Peyer's patch (tissue), 4 donors: Measurements from ENCODE around the gene KCNN1.

Source experiments
- POLR2A ChIP-seq, 2 donors: fragments of 450-650 bp; IDR thresholded peaks; one replicate each; pipeline ENCODE4 v1.5.1; 2017; ENCODE audit warnings: antibody characterized with exemption in 2 of 2, mild to moderate bottlenecking in 2 of 2, moderate library complexity in 2 of 2
- TF ChIP-seq, protein P1 (sequence below), 6 experiments: fragments of 450-650 bp in 4 of 6; fragments of 200-600 bp in 2 of 6; sonication (generic) in 1 of 6; IDR thresholded peaks; one replicate each; pipeline ENCODE4 v1.5.1; 2017 to 2019; ENCODE audit warnings: antibody characterized with exemption in 6 of 6, mild to moderate bottlenecking in 3 of 6, moderate library complexity in 1 of 6

DNA sequence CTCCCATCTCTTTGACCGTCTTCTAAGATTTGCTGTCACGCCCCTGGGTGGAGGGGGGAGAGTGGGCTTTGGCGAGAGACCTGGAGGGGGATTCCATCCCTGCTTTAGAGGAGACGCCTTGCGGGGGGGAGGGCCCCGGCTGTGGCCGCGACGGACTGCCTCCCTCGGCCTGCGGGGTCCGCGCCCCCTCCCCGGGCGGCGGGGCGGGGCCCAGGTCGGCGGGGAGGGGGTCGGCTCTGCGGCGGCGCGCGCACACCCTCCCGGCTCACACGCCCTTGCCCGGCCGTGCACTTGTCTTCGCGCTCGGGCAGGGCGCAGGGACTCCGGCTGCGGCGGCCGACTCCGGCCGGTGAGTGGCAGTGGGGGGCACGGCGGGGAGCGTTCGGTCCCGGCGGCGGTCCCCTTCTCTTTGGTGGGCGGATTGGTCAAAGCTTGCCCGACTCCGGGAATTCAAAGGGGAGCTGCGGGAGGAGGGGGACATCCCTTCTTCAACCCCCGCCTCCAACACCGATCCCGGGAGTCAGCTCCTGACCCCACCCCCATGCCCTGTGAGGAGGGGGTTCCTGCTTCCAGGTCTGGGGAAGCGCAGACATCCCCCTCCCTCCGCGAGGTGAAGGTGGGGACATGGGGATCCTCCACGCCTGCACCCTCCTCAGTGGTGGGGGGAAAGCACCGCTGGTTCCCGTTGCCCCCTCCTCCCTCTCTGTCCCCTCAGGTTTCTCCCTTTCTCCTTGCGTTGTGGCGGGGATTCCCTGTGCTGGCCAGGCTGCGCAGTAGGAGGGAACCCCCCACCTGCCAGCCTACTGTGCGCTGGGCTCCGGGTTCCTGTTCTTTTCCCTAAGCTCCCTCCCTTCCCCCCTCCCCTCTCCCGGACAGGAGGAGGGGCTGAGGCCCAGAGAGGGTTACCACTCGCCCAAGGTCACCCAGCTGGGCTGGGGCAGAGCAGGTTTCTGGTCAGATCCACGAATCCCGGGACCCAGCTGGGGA is 14.6 kb upstream of the KCNN1 start:
- no peak for TF ChIP-seq POLR2A (IDR thresholded peaks at IDR 0.05)
- TF ChIP-seq, protein P1, sequence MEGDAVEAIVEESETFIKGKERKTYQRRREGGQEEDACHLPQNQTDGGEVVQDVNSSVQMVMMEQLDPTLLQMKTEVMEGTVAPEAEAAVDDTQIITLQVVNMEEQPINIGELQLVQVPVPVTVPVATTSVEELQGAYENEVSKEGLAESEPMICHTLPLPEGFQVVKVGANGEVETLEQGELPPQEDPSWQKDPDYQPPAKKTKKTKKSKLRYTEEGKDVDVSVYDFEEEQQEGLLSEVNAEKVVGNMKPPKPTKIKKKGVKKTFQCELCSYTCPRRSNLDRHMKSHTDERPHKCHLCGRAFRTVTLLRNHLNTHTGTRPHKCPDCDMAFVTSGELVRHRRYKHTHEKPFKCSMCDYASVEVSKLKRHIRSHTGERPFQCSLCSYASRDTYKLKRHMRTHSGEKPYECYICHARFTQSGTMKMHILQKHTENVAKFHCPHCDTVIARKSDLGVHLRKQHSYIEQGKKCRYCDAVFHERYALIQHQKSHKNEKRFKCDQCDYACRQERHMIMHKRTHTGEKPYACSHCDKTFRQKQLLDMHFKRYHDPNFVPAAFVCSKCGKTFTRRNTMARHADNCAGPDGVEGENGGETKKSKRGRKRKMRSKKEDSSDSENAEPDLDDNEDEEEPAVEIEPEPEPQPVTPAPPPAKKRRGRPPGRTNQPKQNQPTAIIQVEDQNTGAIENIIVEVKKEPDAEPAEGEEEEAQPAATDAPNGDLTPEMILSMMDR (IDR thresholded peaks at IDR 0.05): no peak
